Measurements from ENCODE around the gene DEFB114. TPM values are rescaled to one million over a fixed set of nuclear protein-coding genes. Genes with fewer than 3 reads are reported as not detected.
"Not testable (repeated sequence)": the region's sequence is repeated elsewhere in the genome, so short reads cannot be mapped to it uniquely, and the experiment has no call there.

The DEFB114 gene
- not detected in 2 replicates for total RNA-seq (2014; rRNA removed; shearing (Covaris generic))

- DNase-seq (ENCODE audit: low spot score): no peak
Measured at GRCh38 chr6:49964064-49964463, at the start of gene DEFB114. Gene DEFB114, minus strand, starts transcription at chr6:49964164. Its CDS starts 59 bp downstream, at chr6:49964105.

GRCh38 chr6:50007819-50008218 is 43.9 kb upstream of the DEFB114 start:
- DNase-seq (ENCODE audit: low spot score): peak; percentile 59

GRCh38 chr6:50003139-50003538 is 39.2 kb upstream of the DEFB114 start:
- DNase-seq (ENCODE audit: low spot score): no peak

GRCh38 chr6:49995278-49995677 is 31.3 kb upstream of the DEFB114 start:
- DNase-seq (ENCODE audit: low spot score): no peak

GRCh38 chr6:49988900-49989299 is 24.9 kb upstream of the DEFB114 start:
- DNase-seq (ENCODE audit: low spot score): no peak

GRCh38 chr6:49987749-49988148 is 23.8 kb upstream of the DEFB114 start:
- no peak for DNase-seq (ENCODE audit: low spot score)

- DNase-seq (ENCODE audit: low spot score): no peak
Measured at GRCh38 chr6:49986551-49986950, 22.6 kb upstream of the DEFB114 start.

- no peak for DNase-seq (ENCODE audit: low spot score)
Measured at GRCh38 chr6:49982046-49982445, 18.1 kb upstream of the DEFB114 start.

- peak; percentile 46 for DNase-seq (ENCODE audit: low spot score)
Measured at GRCh38 chr6:49980898-49981297, 16.9 kb upstream of the DEFB114 start.

- DNase-seq (ENCODE audit: low spot score): peak; percentile 12
Measured at GRCh38 chr6:49979584-49979983, 15.6 kb upstream of the DEFB114 start.

GRCh38 chr6:49978332-49979226 is 14.6 kb upstream of the DEFB114 start:
- no peak for DNase-seq (ENCODE audit: low spot score)

- DNase-seq (ENCODE audit: low spot score): no peak
Measured at GRCh38 chr6:49969605-49970004, 5.6 kb upstream of the DEFB114 start, which contains the start of gene DEFB113. Gene DEFB113, minus strand, starts transcription at chr6:49969625. Its CDS starts 0 bp downstream, at chr6:49969625.

GRCh38 chr6:49966823-49967222 is 2.9 kb upstream of the DEFB114 start:
- DNase-seq (ENCODE audit: low spot score): no peak

GRCh38 chr6:49966334-49966733 is 2.4 kb upstream of the DEFB114 start:
- DNase-seq (ENCODE audit: low spot score): no peak

- no peak for DNase-seq (ENCODE audit: low spot score)
Measured at GRCh38 chr6:49958180-49958579, 5.8 kb downstream of the DEFB114 start.

- DNase-seq (ENCODE audit: low spot score): no peak
Measured at GRCh38 chr6:49955847-49956246, 8.1 kb downstream of the DEFB114 start.

GRCh38 chr6:49951926-49952325 is 12.0 kb downstream of the DEFB114 start:
- no peak for DNase-seq (ENCODE audit: low spot score)

GRCh38 chr6:49950415-49950751 is 13.6 kb downstream of the DEFB114 start:
- DNase-seq (ENCODE audit: low spot score): no peak

- no peak for DNase-seq (ENCODE audit: low spot score)
Measured at GRCh38 chr6:49949062-49949461, 14.9 kb downstream of the DEFB114 start.

- no peak for DNase-seq (ENCODE audit: low spot score)
Measured at GRCh38 chr6:49946835-49947234, 17.1 kb downstream of the DEFB114 start.

GRCh38 chr6:49944068-49944467 is 19.9 kb downstream of the DEFB114 start:
- not testable (repeated sequence) for DNase-seq (ENCODE audit: low spot score)

GRCh38 chr6:49939993-49940498 is 23.9 kb downstream of the DEFB114 start:
- DNase-seq (ENCODE audit: low spot score): no peak

GRCh38 chr6:49937811-49938210 is 26.2 kb downstream of the DEFB114 start:
- no peak for DNase-seq (ENCODE audit: low spot score)

Measured in A172 (cell line).